Suprapubic skin (tissue), 4 donors: ENCODE results near the gene SCN7A.

Experiments used
- EP300 ChIP-seq: sonication (generic); formaldehyde crosslinking; IDR thresholded peaks from one replicate; pipeline ENCODE4 v1.6.1; 2017; ENCODE audit warnings: antibody characterized with exemption
- POLR2A ChIP-seq, 2 donors: fragments of 450-650 bp; IDR thresholded peaks; one replicate each; pipeline ENCODE4 v1.6.1; 2017; ENCODE audit warnings: antibody characterized with exemption in 2 of 2, mild to moderate bottlenecking in 2 of 2, moderate library complexity in 2 of 2
- POLR2AphosphoS5 ChIP-seq, 3 donors: sonication (generic); formaldehyde crosslinking; IDR thresholded peaks; one replicate each; pipeline ENCODE4 v1.6.1; 2017; ENCODE audit warnings: antibody characterized with exemption in 3 of 3
- TF ChIP-seq, protein P1 (sequence below), 2 donors: fragments of 200-600 bp in 1 of 2; fragments of 450-650 bp in 1 of 2; sonication (generic) in 1 of 2; IDR thresholded peaks; one replicate each; pipeline ENCODE4 v1.5.1; 2016 to 2019; ENCODE audit warnings: antibody characterized with exemption in 2 of 2, mild to moderate bottlenecking in 1 of 2, moderate library complexity in 1 of 2

- TF ChIP-seq POLR2AphosphoS5 (IDR thresholded peaks at IDR 0.05) = no peak
- TF ChIP-seq, protein P1, sequence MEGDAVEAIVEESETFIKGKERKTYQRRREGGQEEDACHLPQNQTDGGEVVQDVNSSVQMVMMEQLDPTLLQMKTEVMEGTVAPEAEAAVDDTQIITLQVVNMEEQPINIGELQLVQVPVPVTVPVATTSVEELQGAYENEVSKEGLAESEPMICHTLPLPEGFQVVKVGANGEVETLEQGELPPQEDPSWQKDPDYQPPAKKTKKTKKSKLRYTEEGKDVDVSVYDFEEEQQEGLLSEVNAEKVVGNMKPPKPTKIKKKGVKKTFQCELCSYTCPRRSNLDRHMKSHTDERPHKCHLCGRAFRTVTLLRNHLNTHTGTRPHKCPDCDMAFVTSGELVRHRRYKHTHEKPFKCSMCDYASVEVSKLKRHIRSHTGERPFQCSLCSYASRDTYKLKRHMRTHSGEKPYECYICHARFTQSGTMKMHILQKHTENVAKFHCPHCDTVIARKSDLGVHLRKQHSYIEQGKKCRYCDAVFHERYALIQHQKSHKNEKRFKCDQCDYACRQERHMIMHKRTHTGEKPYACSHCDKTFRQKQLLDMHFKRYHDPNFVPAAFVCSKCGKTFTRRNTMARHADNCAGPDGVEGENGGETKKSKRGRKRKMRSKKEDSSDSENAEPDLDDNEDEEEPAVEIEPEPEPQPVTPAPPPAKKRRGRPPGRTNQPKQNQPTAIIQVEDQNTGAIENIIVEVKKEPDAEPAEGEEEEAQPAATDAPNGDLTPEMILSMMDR (IDR thresholded peaks at IDR 0.05) = no peak
- TF ChIP-seq EP300 = no peak
- no peak for TF ChIP-seq POLR2A (IDR thresholded peaks at IDR 0.05)
Measured at GRCh38 chr2:166444306-166444705, 49.7 kb downstream of the SCN7A start.
